ENCODE measurements around the gene ABI3.
"Not testable (repeated sequence)": the region's sequence is repeated elsewhere in the genome, so short reads cannot be mapped to it uniquely, and the experiment has no call there.

Gene ABI3

GRCh38 chr17:49254066-49254465 lies 43.6 kb downstream of the ABI3 start:
- no peak for DNase-seq

DNA sequence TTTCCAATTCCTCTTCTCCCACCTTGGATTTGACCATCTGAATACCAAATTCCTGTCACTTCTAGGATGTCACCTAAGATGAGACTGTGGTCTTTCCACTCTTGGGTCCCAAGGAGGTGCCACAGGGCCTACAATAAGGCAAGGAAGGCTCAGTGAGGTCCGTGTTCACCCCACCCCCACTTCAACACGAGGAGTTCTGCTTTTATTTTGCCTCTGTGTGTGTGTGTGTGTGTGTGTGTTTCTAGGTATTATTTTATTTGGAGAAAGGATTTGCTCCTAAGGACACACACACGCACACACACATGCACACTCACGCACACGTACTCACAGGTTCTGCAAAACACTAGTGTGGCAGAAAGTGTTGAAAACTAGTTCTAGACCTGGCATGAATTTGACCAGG lies 44.6 kb downstream of the ABI3 start:
- DNase-seq = no peak

GRCh38 chr17:49258394-49258793 lies 47.9 kb downstream of the ABI3 start:
- no peak for DNase-seq

DNA sequence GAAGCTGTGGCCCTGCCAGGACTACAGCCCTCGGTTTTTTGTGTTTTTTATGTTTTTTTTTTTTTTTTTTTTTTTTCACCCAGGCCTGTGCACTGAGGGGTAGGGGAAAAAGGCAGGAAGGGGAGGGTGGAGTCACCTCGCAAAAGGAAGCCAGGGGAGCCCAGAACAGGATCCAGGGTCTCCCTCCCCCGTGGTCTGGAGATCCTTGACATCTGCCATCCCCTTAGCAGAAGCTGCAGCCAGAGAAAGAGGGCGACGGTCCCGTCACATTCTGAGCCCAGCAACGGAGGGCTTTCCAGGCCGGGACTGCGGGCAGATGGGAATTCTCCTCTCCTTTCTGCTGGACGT lies 49.1 kb downstream of the ABI3 start:
- no peak for DNase-seq

- DNase-seq = peak; percentile 59
Observed at GRCh38 chr17:49260011-49260816, 49.7 kb downstream of the ABI3 start.

DNA sequence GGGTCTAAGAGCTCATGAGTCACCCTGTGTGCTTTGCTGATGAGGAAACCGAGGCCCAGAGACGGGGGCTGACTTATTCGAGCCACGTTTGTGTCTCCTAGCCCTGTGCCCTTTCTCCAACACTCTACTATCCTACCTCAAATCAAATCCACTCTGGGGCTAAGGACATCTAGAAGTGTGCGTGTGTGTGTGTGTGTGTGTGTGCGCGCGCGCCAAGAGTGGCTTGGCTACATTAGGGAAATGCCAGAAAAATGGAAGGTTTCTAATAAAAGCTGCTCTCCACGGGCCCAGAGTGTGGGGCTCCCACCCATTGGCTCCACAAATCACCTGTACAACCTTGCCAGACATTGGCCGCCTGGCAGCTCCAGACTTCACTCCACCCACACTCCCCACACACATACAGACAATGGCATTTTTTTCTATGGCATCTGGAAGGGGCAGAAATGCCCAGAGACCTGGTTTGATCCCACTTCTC lies 50.3 kb downstream of the ABI3 start:
- DNase-seq = peak; percentile 4

DNA sequence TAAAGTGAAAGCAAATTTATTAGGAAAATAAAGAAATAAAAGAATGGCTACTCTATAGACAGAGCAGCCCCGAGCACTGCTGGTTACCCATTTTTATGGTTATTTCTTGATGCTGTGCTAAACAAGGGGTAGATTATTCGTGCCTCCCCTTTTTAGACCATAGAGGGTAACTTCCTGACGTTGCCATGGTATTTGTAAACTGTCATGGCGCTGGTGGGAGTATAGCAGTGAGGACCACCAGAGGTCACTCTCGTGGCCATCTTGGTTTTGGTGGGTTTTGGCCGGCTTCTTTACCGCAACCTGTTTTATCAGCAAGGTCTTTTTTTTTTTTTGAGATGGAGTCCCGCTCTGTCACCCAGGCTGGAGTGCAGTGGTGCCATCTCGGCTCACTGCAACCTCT lies 51.0 kb downstream of the ABI3 start:
- DNase-seq = not testable (repeated sequence)

- no peak for DNase-seq
Observed at GRCh38 chr17:49266233-49266632, 55.7 kb downstream of the ABI3 start.

- DNase-seq = no peak
Observed at GRCh38 chr17:49267912-49268311, 57.4 kb downstream of the ABI3 start.

DNA sequence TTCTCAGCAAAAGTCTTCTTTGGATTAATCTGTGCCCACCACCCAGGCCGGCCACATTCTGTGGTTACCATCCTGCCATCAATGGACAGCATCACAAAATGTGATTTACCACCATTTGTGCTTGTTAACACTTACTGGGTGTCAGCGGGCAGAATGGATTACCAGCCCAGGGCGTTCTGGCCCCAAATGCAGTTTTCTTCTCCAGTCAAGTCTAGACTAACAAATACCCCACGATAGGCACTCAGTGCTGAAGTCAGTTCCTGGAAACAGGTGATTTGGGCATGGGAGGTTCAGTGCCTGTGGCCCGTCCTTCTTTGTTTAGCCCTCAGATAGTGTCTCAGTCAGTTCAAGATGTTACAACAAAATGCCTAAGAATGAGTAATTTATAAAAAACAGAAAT lies 58.8 kb downstream of the ABI3 start:
- no peak for DNase-seq
